GM20431 (cell line): ENCODE measurements around the gene SCN1A.
"Not testable (repeated sequence)": the region's sequence is repeated elsewhere in the genome, so short reads cannot be mapped to it uniquely, and the experiment has no call there.

ENCODE experiments used
- in situ Hi-C: fragments of 300-500 bp; cut with MseI, MboI; formaldehyde crosslinking; loops from one replicate; pipeline ENCODE4 v1.15.0; 2020; ENCODE audit warnings: low sequenced_read_pairs; ENCODE audit not compliant: unreplicated experiment

Gene SCN1A

GRCh38 chr2:166137331-166137730 lies 9.5 kb upstream of the SCN1A start:
- in situ Hi-C loops, result no loop called here

GRCh38 chr2:166135849-166136258 lies 8.0 kb upstream of the SCN1A start:
- in situ Hi-C loops, result no loop called here

DNA sequence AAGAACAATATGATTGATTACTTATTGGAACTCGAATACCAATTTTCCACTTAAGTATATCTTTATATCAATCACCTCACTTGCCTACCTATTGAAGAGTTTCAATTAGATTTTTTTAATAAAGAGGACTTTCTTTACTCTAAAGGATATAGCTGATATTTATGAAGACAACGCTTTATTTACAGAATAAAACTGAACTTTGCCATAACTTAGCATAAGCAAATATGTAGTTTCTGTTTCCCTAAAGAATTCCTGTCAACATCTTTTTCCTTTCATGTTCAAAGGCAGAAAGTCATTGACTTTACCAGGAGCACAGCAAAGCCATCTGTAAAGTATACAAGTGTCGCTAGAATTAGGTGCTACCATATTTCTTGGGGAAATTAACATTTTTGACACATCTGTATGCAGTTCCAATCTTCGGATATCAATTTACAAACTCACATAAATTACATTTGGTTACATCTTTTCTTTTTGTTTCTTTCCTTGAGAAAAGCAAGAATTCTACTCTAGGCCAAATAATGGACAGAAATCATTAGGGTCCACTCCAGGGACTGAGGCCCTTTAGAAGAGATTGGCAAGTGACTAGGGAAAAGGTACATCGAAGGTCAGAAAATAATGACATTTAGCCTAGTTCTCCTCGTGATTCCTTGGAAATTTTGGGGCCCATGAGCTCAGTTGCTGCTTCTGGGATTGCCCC lies 7.5 kb upstream of the SCN1A start:
- in situ Hi-C loops, result no loop called here

DNA sequence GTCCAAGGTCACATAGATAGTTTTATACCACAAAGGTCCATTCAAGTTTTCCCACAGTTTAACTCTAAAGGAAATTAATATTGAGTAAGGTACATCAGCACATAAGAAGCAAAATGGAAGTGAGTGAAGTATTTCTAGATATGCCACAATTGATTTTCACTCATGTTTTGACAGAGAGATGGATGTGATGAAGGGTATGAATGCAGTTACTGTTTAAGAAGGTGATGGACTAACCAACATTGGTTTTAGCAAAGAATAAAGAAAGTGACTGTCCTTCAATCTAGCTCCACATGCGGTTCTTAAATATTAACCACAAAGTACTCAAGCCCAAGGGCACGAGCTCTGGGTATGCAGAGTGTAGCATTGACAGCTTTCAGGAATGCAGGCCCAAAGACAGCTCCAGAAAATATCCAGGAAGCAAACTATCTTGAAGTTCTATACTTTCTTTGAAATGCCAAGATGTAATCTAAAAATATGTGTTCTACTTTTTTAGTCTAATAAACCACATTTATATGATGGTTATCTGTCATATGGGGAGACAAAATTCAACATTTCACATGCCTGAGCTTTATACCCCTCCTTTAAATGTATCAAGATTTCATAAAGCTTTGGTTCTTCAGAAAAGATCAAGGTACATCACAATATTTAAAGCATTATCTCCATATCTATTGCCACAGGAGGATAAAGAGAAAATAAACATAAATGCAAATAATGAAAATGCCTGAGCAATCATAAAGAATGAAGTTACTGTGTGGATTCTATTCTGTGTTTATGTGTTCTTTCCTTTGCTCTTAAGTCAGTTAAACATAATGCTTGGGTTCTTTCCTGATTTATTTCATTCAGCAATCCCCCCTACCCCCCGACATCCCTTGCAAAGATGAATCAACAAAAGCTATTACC lies 6.7 kb upstream of the SCN1A start:
- in situ Hi-C loops, result no loop called here

DNA sequence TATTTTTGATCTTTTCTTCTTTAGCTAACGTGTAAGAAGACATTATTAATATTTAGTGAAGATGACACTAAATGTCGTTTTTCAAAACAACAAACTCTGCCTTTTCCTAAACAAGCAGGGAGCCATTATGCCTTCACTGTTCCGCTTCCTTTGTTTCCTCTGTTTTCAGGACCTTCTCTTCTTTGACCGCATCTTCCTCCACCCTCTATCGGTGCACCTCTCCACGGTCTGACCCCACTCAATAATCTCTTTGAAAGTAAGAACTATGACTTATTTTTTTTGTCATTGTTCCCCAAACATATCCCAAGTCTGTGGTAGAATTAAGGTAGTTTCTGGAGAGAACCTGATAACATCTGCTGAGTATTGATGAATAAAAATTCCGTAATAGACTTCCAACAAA lies 5.8 kb upstream of the SCN1A start:
- in situ Hi-C loops, result no loop called here

- in situ Hi-C loops, result no loop called here
Observed at GRCh38 chr2:166128156-166128505, 311 bp upstream of the SCN1A start.

DNA sequence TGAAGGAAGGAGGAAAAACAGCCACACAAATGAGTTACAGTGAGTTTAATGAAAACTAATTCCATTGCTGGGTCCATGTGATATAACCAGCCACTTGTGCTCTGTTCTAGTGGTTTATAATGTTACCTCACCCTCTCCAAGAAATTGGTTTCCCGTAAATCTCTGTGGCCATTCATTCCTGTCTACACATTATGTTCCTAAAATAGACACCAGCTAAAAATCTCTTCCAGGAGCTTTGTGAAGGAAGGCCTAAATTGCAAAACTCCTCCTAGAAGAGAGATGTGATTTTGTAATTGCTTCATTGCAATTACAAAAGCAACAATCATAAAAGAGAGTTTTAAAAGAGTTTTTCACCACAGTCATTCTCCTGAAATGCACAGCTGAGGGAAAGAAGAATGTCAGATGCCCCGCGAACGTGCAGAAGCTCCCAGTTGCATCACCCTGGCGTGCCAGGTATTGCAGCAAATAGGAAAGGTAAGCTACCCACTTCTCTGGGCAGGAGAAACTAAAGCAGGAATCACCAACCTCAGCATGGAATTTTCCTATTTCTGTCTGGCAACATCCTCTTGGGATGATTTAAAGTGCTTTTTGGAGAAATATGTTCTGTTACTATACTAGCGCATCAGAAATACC lies 1.7 kb downstream of the SCN1A start:
- in situ Hi-C loops, result no loop called here

DNA sequence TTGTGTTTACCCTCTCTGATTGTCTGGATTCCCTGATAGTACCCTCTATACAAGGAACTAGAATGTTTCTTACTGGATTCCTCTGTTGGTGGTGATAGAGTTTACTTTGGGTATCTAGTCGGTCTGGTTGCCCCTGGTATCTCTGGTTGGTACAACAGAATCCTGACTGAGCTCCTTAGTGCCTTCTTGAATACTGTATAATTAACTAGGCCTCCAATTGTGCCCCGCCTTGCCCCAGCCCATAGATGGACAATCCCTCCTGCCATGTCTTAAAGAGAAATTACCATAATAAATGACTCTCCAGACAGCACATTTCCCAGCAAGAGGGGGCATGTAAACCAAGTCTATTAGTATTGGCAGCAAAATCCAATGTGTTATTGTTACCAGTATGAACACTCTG lies 2.3 kb downstream of the SCN1A start:
- in situ Hi-C loops, result no loop called here

GRCh38 chr2:166118180-166118579 lies 9.6 kb downstream of the SCN1A start:
- in situ Hi-C loops, result no loop called here

DNA sequence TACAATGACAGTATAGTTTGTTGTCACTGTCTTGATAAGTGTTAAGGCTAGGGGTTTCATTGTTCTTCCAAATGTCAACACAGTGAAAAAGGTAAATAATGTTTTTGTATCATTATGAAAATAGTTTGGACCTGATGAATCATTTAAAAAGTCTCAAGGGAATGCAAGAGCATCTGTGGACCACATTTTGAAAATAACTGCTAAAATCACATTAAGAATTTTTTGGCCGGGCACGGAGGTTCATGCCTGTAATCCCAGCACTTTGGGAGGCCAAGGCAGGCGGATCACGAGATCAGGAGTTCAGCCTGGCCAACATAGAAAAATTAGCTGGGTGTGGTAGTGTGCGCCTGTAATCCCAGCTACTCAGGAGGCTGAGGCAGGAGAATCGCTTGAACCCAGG lies 10.3 kb downstream of the SCN1A start:
- in situ Hi-C loops, result no loop called here

DNA sequence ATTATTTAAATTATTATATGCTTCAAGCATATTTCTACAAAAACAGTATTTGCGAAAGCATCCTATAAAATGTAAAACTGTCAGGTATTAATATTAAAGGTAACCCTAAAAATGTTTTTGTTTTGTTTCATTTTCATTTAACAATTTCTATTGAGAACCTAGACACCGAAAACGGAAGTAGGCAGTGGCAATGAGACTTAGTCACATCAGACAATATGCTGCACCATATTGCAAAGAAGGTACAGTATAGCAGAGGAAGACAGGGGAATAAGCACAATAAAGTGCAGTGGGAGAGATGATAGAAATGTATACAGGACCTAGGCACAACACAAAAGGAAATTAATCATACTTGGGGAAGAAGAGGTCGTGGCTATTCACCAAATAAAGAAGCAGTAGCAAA lies 12.2 kb downstream of the SCN1A start:
- in situ Hi-C loops, result no loop called here

GRCh38 chr2:166112193-166112605 lies 15.6 kb downstream of the SCN1A start:
- in situ Hi-C loops, result no loop called here

- in situ Hi-C loops, result no loop called here
Observed at GRCh38 chr2:166106431-166107015, 21.3 kb downstream of the SCN1A start.

DNA sequence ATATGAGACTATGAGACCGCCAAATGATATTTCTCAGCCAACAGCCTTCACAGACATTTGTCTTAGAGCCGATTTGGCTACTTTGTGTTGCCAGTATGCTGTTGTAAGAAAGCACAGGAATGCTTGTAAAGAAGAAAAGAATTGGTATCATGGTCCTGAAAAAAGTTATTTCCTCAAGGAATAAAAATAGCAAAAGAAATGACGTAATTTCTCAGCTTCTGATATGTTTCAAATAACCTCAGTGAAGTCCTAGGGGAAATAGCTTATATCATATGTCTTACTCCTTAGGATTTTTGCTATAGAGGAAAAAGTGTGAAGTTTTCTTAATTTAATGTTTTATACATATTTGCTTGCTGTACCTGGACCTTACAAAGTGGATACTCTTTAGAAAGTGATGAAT lies 23.0 kb downstream of the SCN1A start:
- in situ Hi-C loops, result no loop called here

GRCh38 chr2:166104084-166104483 lies 23.7 kb downstream of the SCN1A start:
- in situ Hi-C loops, result no loop called here

- in situ Hi-C loops, result not testable (repeated sequence)
Observed at GRCh38 chr2:166103277-166103676, 24.5 kb downstream of the SCN1A start.

- in situ Hi-C loops, result no loop called here
Observed at GRCh38 chr2:166094325-166094724, 33.5 kb downstream of the SCN1A start.

GRCh38 chr2:166092889-166093288 lies 34.9 kb downstream of the SCN1A start:
- in situ Hi-C loops, result no loop called here

GRCh38 chr2:166091439-166091838 lies 36.4 kb downstream of the SCN1A start:
- in situ Hi-C loops, result no loop called here

- in situ Hi-C loops, result no loop called here
Observed at GRCh38 chr2:166090908-166091307, 36.9 kb downstream of the SCN1A start.

DNA sequence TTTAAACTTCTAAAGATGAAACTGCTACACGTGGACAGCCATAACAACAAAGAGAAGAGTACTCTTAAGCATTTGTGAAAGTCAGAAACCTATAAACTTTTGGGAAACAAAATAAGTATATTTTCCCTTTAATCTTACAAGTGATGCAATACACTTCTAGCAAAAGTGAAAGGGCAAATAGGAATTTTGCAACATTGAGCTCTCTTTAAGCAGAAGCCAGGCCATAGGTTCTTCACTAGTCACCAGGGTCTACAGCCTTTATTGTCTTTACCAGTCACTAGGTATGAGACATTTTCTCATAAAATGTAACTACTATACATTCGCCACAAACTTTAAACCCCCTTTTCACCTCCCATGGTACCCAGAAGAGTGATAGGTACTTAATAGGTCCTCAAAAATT lies 37.5 kb downstream of the SCN1A start:
- in situ Hi-C loops, result no loop called here
